AG09319 (cell line): ENCODE data around the gene RBBP8.

ENCODE experiments used
- DNase-seq: peaks from one replicate; pipeline ENCODE4 v3.0.0-alpha.2; 2010; ENCODE audit warnings: low read depth; ENCODE audit errors: extremely low read depth
- TF ChIP-seq, protein P1 (sequence below): IDR thresholded peaks from 2 replicates; pipeline ENCODE4 v1.5.1; 2011; ENCODE audit warnings: low read depth, mild to moderate bottlenecking, inconsistent platforms, low read length, moderate library complexity

The RBBP8 gene

DNA sequence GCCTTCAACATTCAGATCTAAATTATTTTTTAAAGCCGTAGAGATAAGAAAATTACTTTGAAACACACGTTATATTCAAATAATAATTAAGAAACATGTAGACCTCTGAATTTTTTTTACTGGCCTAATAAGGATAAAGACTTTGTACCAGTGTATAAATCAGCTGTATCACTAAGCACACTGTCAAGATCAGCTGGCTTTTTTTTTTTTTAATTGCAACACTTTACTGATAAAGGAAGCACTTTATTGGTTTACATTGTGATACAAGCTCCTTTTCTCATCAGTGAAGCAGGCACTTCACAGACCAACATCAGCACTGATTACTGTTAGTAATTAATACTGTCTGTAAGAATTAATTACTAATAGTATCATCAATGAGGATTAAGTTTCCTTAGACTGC lies 88.5 kb downstream of the RBBP8 start:
- no peak for DNase-seq
- TF ChIP-seq, protein P1, sequence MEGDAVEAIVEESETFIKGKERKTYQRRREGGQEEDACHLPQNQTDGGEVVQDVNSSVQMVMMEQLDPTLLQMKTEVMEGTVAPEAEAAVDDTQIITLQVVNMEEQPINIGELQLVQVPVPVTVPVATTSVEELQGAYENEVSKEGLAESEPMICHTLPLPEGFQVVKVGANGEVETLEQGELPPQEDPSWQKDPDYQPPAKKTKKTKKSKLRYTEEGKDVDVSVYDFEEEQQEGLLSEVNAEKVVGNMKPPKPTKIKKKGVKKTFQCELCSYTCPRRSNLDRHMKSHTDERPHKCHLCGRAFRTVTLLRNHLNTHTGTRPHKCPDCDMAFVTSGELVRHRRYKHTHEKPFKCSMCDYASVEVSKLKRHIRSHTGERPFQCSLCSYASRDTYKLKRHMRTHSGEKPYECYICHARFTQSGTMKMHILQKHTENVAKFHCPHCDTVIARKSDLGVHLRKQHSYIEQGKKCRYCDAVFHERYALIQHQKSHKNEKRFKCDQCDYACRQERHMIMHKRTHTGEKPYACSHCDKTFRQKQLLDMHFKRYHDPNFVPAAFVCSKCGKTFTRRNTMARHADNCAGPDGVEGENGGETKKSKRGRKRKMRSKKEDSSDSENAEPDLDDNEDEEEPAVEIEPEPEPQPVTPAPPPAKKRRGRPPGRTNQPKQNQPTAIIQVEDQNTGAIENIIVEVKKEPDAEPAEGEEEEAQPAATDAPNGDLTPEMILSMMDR, result no peak

DNA sequence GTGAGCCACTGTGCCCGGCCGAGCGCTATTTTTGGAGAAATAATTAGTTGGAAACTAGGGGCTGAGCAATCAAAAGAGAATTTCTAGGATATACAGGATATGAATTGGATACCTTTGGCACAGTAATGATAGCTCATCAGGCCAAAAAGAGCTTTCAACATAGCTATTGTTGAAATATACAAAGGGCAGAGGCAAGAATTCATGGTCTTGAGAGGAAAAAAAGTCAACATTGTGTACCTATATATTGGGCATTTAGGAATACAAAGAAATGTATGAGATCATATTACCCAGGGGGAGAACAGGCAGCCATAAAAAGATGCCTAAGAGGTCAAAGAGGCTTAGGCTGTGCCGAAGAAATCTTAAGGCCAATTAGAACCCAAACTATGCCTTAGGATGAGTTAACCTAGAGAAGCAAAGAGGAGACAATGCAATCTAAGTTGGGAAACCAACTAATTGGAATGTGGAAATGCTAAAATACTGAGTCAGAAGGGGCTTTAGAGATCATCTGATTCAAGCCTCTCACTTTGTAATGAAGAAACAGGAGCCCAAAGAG lies 99.0 kb downstream of the RBBP8 start:
- TF ChIP-seq, protein P1, result no peak
- peak; percentile 54 for DNase-seq

DNA sequence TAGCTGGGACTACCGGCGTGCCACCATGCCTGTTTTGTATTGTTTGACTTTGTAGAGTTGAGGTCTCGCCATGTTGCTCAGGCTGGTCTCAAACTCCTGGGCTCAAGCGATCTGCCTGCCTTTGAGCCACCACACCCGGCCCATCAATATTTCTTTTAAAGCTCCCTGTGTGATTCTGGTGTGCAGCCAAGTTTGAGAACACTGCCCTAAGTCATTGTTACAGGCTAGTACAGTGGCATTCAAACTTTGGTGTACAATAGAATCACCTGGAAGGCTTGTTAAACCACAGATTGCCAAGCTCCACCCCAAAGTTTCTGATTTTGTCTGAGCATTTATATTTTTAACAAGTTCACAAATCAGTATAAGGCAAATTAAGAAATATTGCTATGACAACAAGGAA lies 99.9 kb downstream of the RBBP8 start:
- DNase-seq, result no peak
- TF ChIP-seq, protein P1, result no peak

- DNase-seq, result no peak
- TF ChIP-seq, protein P1, result no peak
Observed at GRCh38 chr18:23036660-23037201, 103.6 kb downstream of the RBBP8 start.

DNA sequence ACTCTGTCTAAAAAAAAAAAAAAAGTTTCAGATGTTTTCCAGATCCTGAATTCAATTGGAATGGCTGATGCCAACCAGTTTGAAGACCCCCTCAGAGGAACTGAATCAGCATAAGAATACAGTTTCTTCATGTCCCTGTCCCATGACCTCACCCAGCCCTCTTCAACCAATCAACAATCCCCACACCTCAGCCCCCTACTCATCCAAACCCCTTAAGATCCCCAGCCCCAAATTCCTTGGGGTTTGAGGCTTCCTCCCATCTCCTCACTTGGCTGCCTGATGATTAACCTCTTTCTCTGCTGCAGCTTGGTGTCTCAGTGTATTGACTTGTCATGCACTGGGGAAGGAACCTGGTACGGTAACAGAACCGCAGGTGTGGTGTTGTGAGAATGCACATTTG lies 104.5 kb downstream of the RBBP8 start:
- TF ChIP-seq, protein P1, result no peak
- DNase-seq, result no peak

DNA sequence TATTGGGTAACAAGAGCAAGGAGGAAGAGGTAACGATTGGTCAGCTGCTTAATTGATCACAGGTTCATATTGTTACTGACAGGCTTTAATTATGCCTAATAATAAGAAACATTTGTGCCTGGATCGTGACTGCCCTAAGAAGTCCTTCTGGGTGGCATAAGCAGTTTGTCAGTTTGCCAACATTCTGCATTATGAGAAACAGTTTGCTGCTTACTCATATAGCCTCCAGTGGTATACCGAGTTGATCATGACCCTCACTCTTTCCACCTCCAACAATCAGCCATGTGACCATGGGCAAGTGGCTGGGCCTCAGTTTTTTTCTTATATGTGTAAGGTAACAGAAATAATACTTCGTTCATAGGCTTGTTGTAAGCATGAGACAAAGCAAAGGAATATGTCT lies 105.6 kb downstream of the RBBP8 start:
- TF ChIP-seq, protein P1, result no peak
- peak; percentile 93 for DNase-seq

DNA sequence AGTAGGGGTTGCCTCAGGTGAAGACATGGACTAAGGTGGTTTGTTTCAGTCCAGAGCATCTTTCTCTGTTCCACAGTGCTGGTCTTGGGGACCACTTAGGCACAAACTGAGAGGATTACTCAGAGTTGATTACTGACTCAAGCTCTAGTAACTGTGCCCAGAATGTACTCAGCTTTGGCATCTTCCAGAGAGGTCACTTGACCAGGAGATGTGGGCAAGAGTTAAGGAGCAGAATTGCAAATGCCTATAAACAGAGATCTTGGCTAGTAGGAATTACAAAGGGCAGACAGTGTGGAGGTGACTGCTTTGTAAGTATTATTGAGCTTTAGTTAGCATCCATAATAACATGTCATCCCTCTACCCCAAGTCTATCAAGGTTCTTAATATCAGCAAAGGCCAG lies 109.0 kb downstream of the RBBP8 start:
- no peak for DNase-seq

More for the DNA sequence above, 109.0 kb downstream of the RBBP8 start:
- TF ChIP-seq, protein P1, result no peak
